ENCODE results near the gene SNX4.

SNX4 gene

DNA sequence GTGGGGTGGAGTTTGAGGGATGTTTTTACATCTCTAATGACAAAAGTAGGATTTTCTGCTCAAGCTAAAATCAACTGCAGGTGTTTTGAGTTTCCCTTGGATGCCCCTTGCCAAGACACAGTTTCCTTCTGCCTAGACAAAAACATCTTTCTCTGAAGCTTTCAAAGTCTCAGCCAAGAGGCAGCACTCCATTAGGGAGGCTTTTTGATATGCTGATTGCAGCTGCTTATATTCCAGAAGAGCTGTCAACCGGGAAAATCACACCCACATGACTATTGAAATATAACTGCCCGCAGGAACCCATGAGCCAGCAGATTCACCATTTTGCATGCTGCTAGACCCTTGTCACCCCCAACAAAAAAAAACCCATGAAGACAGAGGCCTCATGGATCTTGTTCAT is 117.4 kb downstream of the SNX4 start:
- DNase-seq, result no peak

DNA sequence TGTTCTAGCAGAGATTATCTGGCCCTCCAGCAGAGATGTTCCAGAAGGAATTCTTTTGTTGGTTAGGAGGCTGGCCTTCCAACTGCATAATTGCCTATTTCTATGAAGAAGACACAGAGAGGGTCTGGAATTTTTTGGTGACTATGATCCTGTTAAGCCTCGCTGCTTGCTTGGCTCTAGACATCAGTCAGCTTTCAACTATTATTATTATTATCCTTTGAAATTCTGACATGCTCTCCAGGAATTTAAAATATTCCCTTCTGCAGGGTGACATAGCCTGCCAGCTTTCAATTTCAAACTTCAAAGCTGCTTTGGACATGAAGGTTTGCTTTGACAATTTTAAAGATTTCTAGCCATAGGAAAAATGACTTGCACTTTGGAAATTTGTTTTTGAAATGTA is 118.6 kb downstream of the SNX4 start:
- DNase-seq, result no peak

DNA sequence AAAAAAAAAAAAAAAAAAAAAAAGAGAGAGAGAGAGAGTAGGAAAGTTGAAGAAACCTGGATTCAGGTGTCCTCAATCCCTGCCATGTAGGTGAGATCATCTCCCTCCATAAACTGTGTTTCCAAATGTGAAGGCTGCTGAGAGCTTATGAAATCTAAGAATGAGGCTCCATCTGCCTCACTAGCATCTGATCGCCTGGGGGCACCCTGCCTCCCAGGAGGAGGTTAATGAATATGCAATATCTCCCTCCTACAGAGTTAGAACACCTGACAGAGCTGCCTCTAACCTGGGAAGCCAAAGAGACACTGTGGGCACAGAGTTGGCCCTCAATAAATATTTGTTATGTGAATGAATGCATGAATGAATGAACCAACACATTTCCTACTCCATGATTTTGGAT is 121.0 kb downstream of the SNX4 start:
- no peak for DNase-seq
